Activated naive CD4-positive, alpha-beta T cell treated with anti-CD3 and anti-CD28 coated beads, Interleukin-2, amount 10 ng/mL, durations not matched to agents 7 days and 5 days (primary cell): ENCODE measurements around the gene ZNF571.

Experiments
- CTCF ChIA-PET: fragments of 350-600 bp; sonication (Branson Sonifier 250); formaldehyde crosslinking; loops from one replicate; lab custom pipeline; 2021; ENCODE audit warnings: antibody characterized with exemption; lab: Charles Lee
- DNase-seq: peaks from one replicate; pipeline ENCODE4 v3.0.0-alpha.2; 2020
- H3K27ac Mint-ChIP-seq: one replicate; pipeline ENCODE4 v1.8.0; 2021; ENCODE audit warnings: mild to moderate bottlenecking, moderate library complexity, mixed read lengths
- H3K27me3 Mint-ChIP-seq: one replicate; pipeline ENCODE4 v1.8.0; 2021; ENCODE audit warnings: mild to moderate bottlenecking, mixed read lengths
- H3K36me3 Mint-ChIP-seq: one replicate; pipeline ENCODE4 v1.8.0; 2021; ENCODE audit warnings: mixed read lengths
- H3K4me1 Mint-ChIP-seq: one replicate; pipeline ENCODE4 v1.8.0; 2021; ENCODE audit warnings: mixed read lengths
- H3K4me3 Mint-ChIP-seq: one replicate; pipeline ENCODE4 v1.8.0; 2021; ENCODE audit warnings: mild to moderate bottlenecking, moderate library complexity, mixed read lengths
- H3K9me3 Mint-ChIP-seq: one replicate; pipeline ENCODE4 v1.8.0; 2021; ENCODE audit warnings: mixed read lengths

The ZNF571 gene

DNA sequence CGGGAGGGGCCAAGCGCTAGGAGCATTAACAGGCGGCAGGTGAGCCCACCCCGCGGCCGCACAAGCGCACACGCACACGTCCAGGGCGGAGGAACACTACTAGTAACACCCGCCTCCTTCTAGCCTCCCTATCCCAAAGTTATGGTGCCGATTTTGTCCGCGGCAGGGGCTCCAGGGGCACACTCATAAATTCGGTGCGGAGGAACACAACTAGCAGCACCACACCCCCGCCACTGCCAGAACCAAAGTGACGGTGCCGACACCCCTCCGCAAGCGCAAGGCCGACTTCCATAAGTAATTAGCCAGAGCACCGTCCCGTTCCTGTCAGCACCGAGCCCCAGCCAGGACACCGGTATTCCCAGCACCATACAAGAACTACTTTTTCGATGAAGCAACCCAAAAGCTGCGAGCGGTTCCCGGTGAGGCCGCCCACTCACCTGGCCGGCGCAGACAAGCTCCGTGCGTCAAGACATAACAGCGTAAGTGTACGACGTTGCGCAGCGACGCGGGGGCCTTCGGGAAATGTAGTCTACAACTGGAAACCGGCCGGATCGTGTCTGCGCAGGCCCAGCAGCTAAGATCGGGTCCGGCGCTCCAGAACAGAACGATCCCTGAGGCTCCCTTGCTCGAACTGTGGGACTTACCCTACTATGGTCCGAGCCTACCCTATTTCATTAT lies at the start of gene ZNF571, which contains the start of gene ZNF540:
ZNF571 (minus strand) TSS at position 489 of the 678 bp plus-strand sequence. CDS start 8,116 bp downstream, outside the sequence.
ZNF540 (plus strand) TSS at position 573 of the 678 bp plus-strand sequence. CDS start 3,572 bp downstream, outside the sequence.
- peak within 1 kb of the TSS; percentile 88 for H3K4me3 Mint-ChIP-seq
- H3K4me1 Mint-ChIP-seq = peaks cover 27% of the 10 kb centered on the region
- CTCF ChIA-PET = no interaction called here
- H3K36me3 Mint-ChIP-seq = peaks cover 10% of the 10 kb centered on the region
- H3K27me3 Mint-ChIP-seq = no peaks in the 10 kb centered on the region
- H3K27ac Mint-ChIP-seq = peak within 1 kb of the TSS; percentile 90
- peaks cover 34% of the 10 kb centered on the region for H3K9me3 Mint-ChIP-seq
- peak; percentile 94 for DNase-seq

DNA sequence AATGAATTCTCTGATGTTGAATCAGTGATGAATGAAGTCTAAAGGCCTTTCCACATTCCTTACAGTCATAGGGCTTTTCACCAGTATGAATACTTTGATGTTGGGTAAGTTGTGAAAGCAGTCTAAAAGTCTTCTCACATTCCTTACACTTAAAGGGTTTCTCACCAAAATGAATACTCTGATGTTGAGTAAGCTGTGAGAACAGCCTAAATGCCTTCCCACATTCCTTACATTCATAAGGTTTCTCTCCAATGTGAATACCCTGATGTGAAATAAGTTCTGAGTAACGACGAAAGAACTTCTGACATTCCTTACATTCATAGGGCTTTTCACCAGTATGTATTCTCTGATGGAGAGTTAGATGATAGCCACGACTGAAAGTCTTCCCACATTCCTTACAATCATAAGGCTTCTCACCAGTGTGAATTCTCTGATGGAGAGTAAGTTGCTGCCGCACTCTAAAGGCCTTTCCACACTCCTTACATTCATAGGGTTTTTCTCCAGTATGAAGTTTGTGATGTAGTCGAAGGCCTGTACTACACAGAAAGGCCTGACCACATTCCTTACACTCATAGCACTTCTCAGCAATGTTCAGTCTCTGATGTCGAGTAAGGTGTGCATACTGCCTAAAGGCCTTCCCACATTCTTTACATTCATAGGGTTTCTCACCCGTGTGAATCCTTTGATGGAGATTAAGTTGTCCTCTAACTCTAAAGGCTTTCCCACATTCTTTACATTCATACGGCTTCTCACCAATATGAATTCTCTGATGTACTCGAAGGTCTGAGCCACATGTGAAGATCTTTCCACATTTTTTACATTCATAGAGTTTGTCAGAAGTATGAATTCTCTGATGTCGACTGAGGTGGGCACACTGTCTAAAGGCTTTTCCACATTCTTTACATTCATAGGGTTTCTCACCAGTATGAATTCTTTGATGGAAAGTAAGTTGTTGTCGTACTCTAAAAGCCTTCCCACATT lies 40.8 kb upstream of the ZNF571 start:
- Mint-ChIP-seq H3K27me3 (no peaks in the 10 kb centered on the region), H3K4me1 (no peaks in the 10 kb centered on the region), H3K4me3 (no peak overlapping the region), H3K27ac (no peak overlapping the region), H3K36me3 (peaks cover 42% of the 10 kb centered on the region), H3K9me3 (peaks cover 52% of the 10 kb centered on the region)
- no peak for DNase-seq
- CTCF ChIA-PET = no interaction called here

GRCh38 chr19:37594982-37595382 lies 390 bp upstream of the ZNF571 start:
- no peaks in the 10 kb centered on the region for H3K27me3 Mint-ChIP-seq
- peaks cover 15% of the 10 kb centered on the region for H3K36me3 Mint-ChIP-seq
- peak overlapping the region; percentile 90 for H3K27ac Mint-ChIP-seq
- CTCF ChIA-PET = no interaction called here
- H3K4me3 Mint-ChIP-seq = peak overlapping the region; percentile 88
- H3K4me1 Mint-ChIP-seq = peaks cover 27% of the 10 kb centered on the region
- peaks cover 34% of the 10 kb centered on the region for H3K9me3 Mint-ChIP-seq
- DNase-seq = peak; percentile 74

- Mint-ChIP-seq H3K9me3 (peaks cover 35% of the 10 kb centered on the region), H3K4me1 (peaks cover 27% of the 10 kb centered on the region), H3K27ac (peak overlapping the region; percentile 90), H3K4me3 (peak overlapping the region; percentile 88), H3K27me3 (no peaks in the 10 kb centered on the region), H3K36me3 (peaks cover 9% of the 10 kb centered on the region)
- CTCF ChIA-PET = no interaction called here
- DNase-seq = no peak
Observed at GRCh38 chr19:37593996-37594303, 642 bp downstream of the ZNF571 start.

DNA sequence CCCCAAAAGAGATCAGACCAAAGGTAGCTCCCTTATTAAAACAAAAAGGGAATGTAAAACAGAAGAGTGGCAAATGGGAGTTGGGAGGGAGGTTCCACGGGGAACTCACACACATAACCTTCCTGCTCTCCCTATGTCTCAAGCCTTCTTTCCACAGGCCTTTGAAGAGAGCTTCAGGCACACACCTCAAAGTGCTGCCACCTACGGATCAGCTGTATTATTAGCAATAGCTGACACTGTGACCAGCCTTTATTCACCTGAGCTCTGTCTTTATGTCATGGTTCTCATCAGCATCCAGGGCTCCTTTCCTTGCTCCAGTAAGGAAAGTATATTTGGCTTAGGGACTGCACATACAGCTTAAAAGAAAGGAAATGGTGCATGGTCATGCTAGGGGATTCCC lies 11.3 kb downstream of the ZNF571 start:
- H3K4me3 Mint-ChIP-seq = no peak overlapping the region
- peaks cover 56% of the 10 kb centered on the region for H3K9me3 Mint-ChIP-seq
- H3K27me3 Mint-ChIP-seq = no peaks in the 10 kb centered on the region
- no peaks in the 10 kb centered on the region for H3K4me1 Mint-ChIP-seq
- CTCF ChIA-PET = no interaction called here
- no peak overlapping the region for H3K27ac Mint-ChIP-seq
- H3K36me3 Mint-ChIP-seq = peaks cover 40% of the 10 kb centered on the region
- DNase-seq = no peak

- H3K27me3 Mint-ChIP-seq = no peaks in the 10 kb centered on the region
- H3K9me3 Mint-ChIP-seq = peaks cover 61% of the 10 kb centered on the region
- no peak overlapping the region for H3K27ac Mint-ChIP-seq
- DNase-seq = no peak
- H3K4me3 Mint-ChIP-seq = no peak overlapping the region
- H3K36me3 Mint-ChIP-seq = peaks cover 33% of the 10 kb centered on the region
- CTCF ChIA-PET = no interaction called here
- no peaks in the 10 kb centered on the region for H3K4me1 Mint-ChIP-seq
Observed at GRCh38 chr19:37572203-37572602, 22.4 kb downstream of the ZNF571 start.

DNA sequence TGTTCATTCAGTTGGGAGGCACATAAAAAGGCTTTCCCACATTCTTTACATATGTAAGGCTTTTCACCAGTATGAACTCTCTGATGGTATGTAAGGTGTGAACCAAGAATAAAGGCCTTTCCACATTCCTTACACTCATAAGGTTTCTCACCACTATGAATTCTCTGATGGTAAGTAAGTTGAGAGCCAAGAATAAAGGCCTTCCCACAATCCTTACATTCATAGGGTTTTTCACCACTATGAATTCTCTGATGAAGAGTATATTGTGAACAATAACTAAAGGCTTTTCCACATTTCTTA lies 29.3 kb downstream of the ZNF571 start:
- H3K4me1 Mint-ChIP-seq = no peaks in the 10 kb centered on the region
- no peaks in the 10 kb centered on the region for H3K27me3 Mint-ChIP-seq
- no peak overlapping the region for H3K27ac Mint-ChIP-seq
- no peak for DNase-seq
- no peak overlapping the region for H3K4me3 Mint-ChIP-seq
- H3K36me3 Mint-ChIP-seq = peaks cover 31% of the 10 kb centered on the region
- peaks cover 82% of the 10 kb centered on the region for H3K9me3 Mint-ChIP-seq
- CTCF ChIA-PET = no interaction called here

- Mint-ChIP-seq H3K27me3 (no peaks in the 10 kb centered on the region), H3K27ac (no peak overlapping the region), H3K9me3 (peaks cover 79% of the 10 kb centered on the region), H3K4me1 (no peaks in the 10 kb centered on the region), H3K4me3 (no peak overlapping the region), H3K36me3 (peaks cover 29% of the 10 kb centered on the region)
- no peak for DNase-seq
- CTCF ChIA-PET = no interaction called here
Observed at GRCh38 chr19:37564624-37565369, 29.8 kb downstream of the ZNF571 start.

GRCh38 chr19:37563518-37563917 lies 31.1 kb downstream of the ZNF571 start:
- no peak for DNase-seq
- peaks cover 79% of the 10 kb centered on the region for H3K9me3 Mint-ChIP-seq

DNA sequence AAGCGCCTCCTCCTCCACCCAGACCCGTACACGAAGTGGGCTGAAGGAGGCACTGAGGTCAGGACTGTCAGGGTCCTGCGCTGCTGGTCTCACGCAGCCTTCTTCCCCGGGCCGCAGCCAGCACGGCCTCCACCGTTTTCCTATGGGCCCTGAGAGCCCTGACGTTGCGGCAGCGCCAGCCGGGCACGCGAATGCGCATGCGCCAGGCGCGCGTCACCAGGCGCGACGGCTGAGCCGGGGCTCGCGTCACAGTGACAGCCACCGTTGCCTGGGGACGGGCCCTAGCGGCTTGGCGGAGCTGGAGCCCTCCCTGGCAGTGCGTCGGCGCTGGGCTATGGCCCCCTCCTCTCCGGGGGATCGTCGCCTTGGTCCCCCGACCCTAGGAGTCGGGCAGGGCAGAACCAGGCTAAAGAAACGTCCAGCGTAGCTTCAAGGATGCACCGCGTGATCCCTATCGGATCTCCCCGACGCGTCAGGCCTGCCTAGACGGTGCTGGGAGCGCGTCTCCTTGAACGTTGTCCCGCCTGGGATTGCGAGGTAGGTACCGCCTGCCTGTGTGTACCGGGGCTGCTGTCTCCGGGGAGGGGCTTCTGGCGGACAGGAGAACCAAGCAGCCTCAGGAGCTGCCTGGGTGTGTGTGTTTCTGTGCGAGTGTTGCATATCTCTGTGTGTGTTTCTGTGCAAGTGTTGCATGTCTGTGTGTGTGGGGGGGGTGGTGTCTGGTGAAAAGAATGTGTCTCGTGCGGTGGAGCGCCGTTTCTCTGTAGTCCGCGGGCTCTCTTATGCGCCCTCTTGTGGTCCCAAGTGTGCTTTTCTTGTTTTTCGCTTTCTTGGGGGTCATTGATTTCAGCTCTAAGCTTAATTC lies 43.2 kb downstream of the ZNF571 start:
- peak overlapping the region; percentile 79 for H3K4me3 Mint-ChIP-seq
- H3K36me3 Mint-ChIP-seq = peaks cover 10% of the 10 kb centered on the region
- H3K27ac Mint-ChIP-seq = peak overlapping the region; percentile 93
- CTCF ChIA-PET = interaction anchor here (0.7 to 1.1 kb wide), 3 partner anchors 29 to 946 kb away, joined by 3 to 4 read pairs (median 3); partner anchors contain the start of gene ZNF382
- H3K27me3 Mint-ChIP-seq = peaks cover 3% of the 10 kb centered on the region
- H3K4me1 Mint-ChIP-seq = peaks cover 10% of the 10 kb centered on the region
- peaks cover 66% of the 10 kb centered on the region for H3K9me3 Mint-ChIP-seq
- DNase-seq = peak; percentile 75

More at GRCh38 chr19:37563518-37563917, 31.1 kb downstream of the ZNF571 start:
- H3K4me1 Mint-ChIP-seq = no peaks in the 10 kb centered on the region
- peaks cover 26% of the 10 kb centered on the region for H3K36me3 Mint-ChIP-seq
- CTCF ChIA-PET = no interaction called here
- H3K27ac Mint-ChIP-seq = no peak overlapping the region
- H3K27me3 Mint-ChIP-seq = no peaks in the 10 kb centered on the region
- no peak overlapping the region for H3K4me3 Mint-ChIP-seq

GRCh38 chr19:37537391-37537947 lies 57.1 kb downstream of the ZNF571 start:
- H3K4me3 Mint-ChIP-seq = no peak overlapping the region
- no peaks in the 10 kb centered on the region for H3K4me1 Mint-ChIP-seq
- DNase-seq = no peak
- no peaks in the 10 kb centered on the region for H3K27me3 Mint-ChIP-seq
- H3K36me3 Mint-ChIP-seq = peaks cover 43% of the 10 kb centered on the region
- peaks cover 48% of the 10 kb centered on the region for H3K9me3 Mint-ChIP-seq
- CTCF ChIA-PET = no interaction called here
- no peak overlapping the region for H3K27ac Mint-ChIP-seq

DNA sequence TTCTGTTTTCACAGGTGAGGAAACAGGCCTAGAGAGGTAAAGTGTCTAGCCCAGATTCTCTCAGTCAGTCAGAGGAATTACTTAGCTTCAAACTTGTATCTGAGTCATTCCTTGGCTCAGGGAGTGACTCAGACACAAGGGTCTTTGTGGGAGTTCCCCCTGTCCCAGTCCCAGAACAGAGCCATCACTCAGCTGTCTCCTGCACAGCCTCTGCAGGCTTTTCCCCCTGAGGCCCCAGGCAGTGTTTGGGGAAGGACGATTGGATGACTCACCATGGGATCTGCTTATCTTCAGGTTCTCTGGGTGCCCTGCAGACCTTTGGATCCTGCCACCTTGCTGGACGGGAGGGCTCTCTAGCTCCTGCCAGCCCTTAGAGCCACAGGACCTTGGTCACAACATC lies 74.7 kb downstream of the ZNF571 start:
- H3K9me3 Mint-ChIP-seq = peaks cover 39% of the 10 kb centered on the region

More for the DNA sequence above, 74.7 kb downstream of the ZNF571 start:
- H3K36me3 Mint-ChIP-seq = peaks cover 25% of the 10 kb centered on the region
- no peak for DNase-seq
- H3K4me3 Mint-ChIP-seq = no peak overlapping the region
- no peaks in the 10 kb centered on the region for H3K4me1 Mint-ChIP-seq
- CTCF ChIA-PET = no interaction called here
- H3K27ac Mint-ChIP-seq = no peak overlapping the region
- no peaks in the 10 kb centered on the region for H3K27me3 Mint-ChIP-seq
